ENCODE data around the gene APLP2. TPM values are rescaled to one million over a fixed set of nuclear protein-coding genes. Genes with fewer than 3 reads are reported as not detected.

The APLP2 gene
- total and polyA plus RNA-seq, 9 donors, result 198 to 466 (median 251) TPM

GRCh38 chr11:130031056-130031455 is 38.6 kb upstream of the APLP2 start:
- no peaks in the 10 kb centered on the region for H3K4me1 ChIP-seq (ENCODE audit: insufficient read depth)
- no peak for TF ChIP-seq CTCF (IDR thresholded peaks at IDR 0.05)
- no peak for TF ChIP-seq EP300 (IDR thresholded peaks at IDR 0.05)
- no peak for TF ChIP-seq POLR2A (IDR thresholded peaks at IDR 0.05)
- DNase-seq, result no peak
- intact Hi-C loops (cut with DNase I), result no loop called here
- no peaks in the 10 kb centered on the region for H3K27me3 ChIP-seq
- H3K27ac ChIP-seq, result no peak overlapping the region
- no peaks in the 10 kb centered on the region for H3K36me3 ChIP-seq
- no peaks in the 10 kb centered on the region for H3K9me3 ChIP-seq
- 50 to 88% (median 63%) methylated on average over 1 of the region's 1 CpG for WGBS, 3 donors
- no peak overlapping the region for H3K4me3 ChIP-seq

- Histone ChIP-seq H3K27ac (no peak overlapping the region), H3K27me3 (no peaks in the 10 kb centered on the region), H3K4me3 (no peak overlapping the region), H3K9me3 (no peaks in the 10 kb centered on the region), H3K36me3 (no peaks in the 10 kb centered on the region), H3K4me1 (ENCODE audit: insufficient read depth) (no peaks in the 10 kb centered on the region)
- WGBS, 3 donors, result 94 to 96% (median 95%) methylated on average over 2 of the region's 2 CpGs
- TF ChIP-seq POLR2A (IDR thresholded peaks at IDR 0.05), result no peak
- TF ChIP-seq EP300 (IDR thresholded peaks at IDR 0.05), result no peak
- TF ChIP-seq CTCF (IDR thresholded peaks at IDR 0.05), result no peak
- DNase-seq, result no peak
- intact Hi-C loops (cut with DNase I), result no loop called here
Observed at GRCh38 chr11:130031945-130032344, 37.7 kb upstream of the APLP2 start.

- Histone ChIP-seq H3K36me3 (no peaks in the 10 kb centered on the region), H3K4me1 (ENCODE audit: insufficient read depth) (no peaks in the 10 kb centered on the region), H3K4me3 (no peak overlapping the region), H3K27ac (no peak overlapping the region), H3K9me3 (no peaks in the 10 kb centered on the region), H3K27me3 (no peaks in the 10 kb centered on the region)
- intact Hi-C loops (cut with DNase I), result no loop called here
- DNase-seq, result no peak
- WGBS, 3 donors, result 87 to 94% (median 90%) methylated on average over 44 of the region's 44 CpGs
- TF ChIP-seq CTCF (IDR thresholded peaks at IDR 0.05) (no peak), POLR2A (IDR thresholded peaks at IDR 0.05) (no peak)
Observed at GRCh38 chr11:130032931-130033330, 36.8 kb upstream of the APLP2 start.

GRCh38 chr11:130034236-130034635 is 35.5 kb upstream of the APLP2 start:
- no peaks in the 10 kb centered on the region for H3K36me3 ChIP-seq
- DNase-seq, result no peak
- no peak overlapping the region for H3K4me3 ChIP-seq
- H3K27ac ChIP-seq, result no peak overlapping the region
- no peak for TF ChIP-seq CTCF (IDR thresholded peaks at IDR 0.05)
- TF ChIP-seq POLR2A (IDR thresholded peaks at IDR 0.05), result no peak
- no peak for TF ChIP-seq EP300 (IDR thresholded peaks at IDR 0.05)
- H3K4me1 ChIP-seq (ENCODE audit: insufficient read depth), result no peaks in the 10 kb centered on the region
- no peaks in the 10 kb centered on the region for H3K9me3 ChIP-seq
- intact Hi-C loops (cut with DNase I), result no loop called here
- no peaks in the 10 kb centered on the region for H3K27me3 ChIP-seq

- no peak for DNase-seq
- H3K4me3 ChIP-seq, result no peak overlapping the region
- 75 to 87% (median 80%) methylated on average over 3 of the region's 3 CpGs for WGBS, 3 donors
- H3K36me3 ChIP-seq, result no peaks in the 10 kb centered on the region
- no peak overlapping the region for H3K27ac ChIP-seq
- H3K27me3 ChIP-seq, result no peaks in the 10 kb centered on the region
- H3K9me3 ChIP-seq, result no peaks in the 10 kb centered on the region
- TF ChIP-seq EP300 (IDR thresholded peaks at IDR 0.05) (no peak), POLR2A (IDR thresholded peaks at IDR 0.05) (no peak), CTCF (IDR thresholded peaks at IDR 0.05) (no peak)
- no peaks in the 10 kb centered on the region for H3K4me1 ChIP-seq (ENCODE audit: insufficient read depth)
- intact Hi-C loops (cut with DNase I), result no loop called here
Observed at GRCh38 chr11:130037058-130037457, 32.6 kb upstream of the APLP2 start.
